HG02852 (cell line): Measurements from ENCODE around the gene BEST2.

Source experiments
- ATAC-seq: cut with Tn5 transposase; IDR thresholded peaks from one replicate; pipeline ENCODE4 v1.9.1; 2021; ENCODE audit warnings: mild to moderate bottlenecking, moderate library complexity; ENCODE audit not compliant: unreplicated experiment

Gene BEST2

DNA sequence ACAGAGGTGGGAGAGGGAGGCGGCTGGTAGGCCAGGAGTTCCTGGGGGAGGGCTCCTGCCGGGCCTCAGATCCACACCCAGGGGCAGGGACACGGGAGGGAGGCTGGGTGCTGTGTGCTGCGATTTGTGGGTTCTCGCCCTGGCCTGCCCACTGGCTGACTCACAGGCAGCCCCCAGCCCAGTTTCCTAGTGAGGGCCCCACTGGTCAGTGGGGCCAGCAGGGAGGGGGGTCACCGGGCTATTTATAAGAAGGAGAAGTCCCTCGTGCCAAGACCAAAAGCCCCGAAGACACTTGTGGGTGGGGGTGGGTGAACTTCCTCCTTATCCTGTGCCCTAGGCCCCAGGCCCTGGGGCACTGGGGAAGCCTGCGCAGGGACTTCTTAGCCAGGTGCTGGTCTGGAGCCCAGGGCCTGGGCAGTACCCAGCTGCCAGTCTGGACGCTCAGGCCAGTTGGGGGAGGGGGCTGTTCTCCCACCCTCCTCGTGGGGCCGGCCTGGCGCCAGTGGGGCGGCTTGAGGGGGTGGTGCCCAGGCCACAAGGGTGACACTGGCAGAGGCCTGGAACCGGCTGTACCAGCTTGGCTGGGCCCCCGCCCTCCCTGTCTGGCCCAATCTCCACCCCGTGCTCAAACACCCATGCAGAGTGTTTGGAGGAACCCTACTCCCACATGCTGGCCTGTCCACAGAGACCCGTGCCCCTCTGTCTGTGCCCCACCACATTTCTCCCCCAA lies 34.7 kb downstream of the BEST2 start:
- no peak for ATAC-seq

DNA sequence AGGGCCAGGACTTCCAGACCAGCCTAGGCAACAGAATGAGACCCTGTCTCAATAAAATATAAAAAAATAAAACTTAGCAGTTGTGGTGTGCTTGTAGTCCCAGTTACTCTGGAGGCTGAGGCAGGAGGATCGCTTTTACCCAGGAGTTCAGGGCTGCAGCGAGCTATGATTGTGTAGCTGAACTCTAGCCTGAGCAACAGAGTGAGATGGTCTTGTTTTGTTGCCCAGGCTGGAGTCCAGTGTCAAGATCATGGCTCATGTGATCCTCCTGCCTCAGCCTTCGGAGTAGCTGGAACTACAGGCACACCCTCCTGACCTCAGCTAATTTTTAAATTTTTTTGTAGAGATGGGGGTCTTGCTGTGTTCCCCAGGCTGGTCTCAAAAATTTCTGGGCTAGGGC lies 35.4 kb downstream of the BEST2 start:
- no peak for ATAC-seq

DNA sequence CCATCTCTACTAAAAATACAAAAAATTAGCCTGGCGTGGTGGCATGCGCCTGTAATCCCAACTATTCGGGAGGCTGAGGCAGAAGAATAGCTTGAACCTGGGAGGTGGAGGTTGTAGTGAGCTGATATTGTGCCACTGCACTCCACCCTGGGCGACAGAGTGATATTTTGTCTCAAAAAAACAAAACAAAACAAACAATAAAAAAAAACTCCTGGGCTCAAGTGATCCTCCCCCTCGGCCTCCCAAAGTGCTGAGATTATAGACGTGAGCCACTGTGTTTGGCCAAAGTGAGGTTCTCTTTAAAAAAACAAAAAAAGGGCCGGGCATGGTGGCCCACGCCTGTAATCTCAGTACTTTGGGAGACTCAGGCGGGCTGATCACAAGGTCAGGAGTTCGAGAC lies 35.9 kb downstream of the BEST2 start:
- ATAC-seq, result no peak

DNA sequence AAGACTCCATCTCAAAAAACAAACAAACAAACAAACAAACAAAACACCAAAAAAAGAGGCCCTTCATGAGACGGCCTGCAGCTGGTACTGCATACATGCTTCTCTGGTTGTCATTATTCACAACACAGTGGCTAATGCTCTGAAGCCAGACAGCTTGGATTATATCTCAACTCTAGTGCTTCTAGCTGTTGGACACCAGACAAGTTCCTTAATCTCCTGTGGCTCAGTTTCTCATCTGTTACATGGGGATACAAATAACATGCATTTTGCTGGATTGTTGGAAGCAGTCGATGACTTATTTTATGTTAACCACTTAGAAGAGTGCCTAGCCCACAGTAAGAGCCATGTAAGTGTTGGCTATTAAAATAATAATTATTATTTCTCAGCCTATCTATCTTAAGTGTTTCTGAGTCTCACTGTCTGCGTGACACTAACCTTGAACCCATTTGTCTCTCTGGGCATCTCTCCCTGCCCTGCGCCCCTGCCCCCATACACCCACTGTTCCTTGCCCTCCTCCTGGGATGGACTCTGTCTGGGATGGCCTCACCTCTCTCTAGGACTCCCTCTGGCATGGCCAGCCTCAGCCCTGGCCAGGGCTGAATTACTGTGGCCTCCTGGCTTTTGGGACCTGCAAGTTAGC lies 36.6 kb downstream of the BEST2 start:
- no peak for ATAC-seq

DNA sequence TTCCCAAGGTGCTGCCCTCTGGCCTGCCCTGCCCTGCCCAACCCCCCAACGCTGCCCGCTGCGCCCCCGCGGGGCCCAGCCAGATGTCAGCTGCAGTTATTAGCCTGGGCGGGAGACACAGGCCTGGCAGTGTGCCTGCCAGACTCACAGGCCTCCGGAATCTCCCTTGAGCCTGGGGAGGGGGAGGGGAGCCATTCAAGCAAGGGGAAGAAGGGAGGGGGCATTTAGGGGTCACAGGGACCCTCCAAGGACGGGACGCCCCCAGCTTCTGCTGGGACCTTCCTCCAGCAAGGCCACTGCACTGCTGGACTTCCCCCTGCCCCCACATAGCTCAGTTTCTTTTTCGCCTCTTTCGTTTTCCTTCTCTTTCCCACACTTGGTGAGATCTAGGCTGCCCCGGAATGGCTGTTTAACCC lies 37.1 kb downstream of the BEST2 start:
- ATAC-seq, result no peak

DNA sequence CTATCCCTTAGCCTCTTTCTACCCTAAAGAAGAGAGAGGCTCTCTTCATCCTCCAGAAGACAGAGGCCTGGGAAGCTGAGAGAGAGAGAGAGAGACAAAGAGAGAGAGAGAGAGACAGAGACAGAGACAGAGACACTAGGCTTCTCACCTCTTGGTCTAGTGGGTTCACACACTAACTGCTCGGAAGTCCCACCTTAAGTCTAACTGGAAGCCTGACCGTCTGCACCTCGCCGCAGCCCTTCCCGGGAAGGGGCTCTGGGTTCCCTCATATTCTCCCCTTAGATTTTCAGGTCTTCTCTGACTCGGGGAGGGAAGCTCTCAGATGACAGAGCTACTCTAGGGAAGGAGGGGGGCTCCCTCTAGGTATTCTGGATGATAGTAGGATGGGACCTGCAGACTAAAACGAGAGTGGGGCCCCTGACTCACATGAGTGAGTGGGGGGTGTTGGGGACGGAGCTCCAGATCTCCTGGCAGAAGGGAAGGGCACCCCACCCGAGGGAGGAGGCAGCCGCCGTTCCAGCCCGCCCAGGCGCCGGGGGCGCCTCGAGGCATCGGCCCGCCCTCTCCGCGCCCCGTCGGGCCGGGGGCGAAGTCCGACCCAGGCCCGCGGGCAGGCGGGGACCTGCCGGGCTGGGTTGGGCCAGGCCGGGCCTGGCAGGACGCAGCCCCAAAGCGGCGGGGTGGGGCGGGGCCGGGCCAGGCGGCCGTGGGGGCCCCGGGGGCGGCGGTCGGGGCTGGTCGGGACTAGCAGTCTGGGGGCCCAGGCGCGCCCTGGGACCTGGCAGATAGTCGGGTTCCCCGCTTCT lies 37.7 kb downstream of the BEST2 start:
- ATAC-seq, result no peak

DNA sequence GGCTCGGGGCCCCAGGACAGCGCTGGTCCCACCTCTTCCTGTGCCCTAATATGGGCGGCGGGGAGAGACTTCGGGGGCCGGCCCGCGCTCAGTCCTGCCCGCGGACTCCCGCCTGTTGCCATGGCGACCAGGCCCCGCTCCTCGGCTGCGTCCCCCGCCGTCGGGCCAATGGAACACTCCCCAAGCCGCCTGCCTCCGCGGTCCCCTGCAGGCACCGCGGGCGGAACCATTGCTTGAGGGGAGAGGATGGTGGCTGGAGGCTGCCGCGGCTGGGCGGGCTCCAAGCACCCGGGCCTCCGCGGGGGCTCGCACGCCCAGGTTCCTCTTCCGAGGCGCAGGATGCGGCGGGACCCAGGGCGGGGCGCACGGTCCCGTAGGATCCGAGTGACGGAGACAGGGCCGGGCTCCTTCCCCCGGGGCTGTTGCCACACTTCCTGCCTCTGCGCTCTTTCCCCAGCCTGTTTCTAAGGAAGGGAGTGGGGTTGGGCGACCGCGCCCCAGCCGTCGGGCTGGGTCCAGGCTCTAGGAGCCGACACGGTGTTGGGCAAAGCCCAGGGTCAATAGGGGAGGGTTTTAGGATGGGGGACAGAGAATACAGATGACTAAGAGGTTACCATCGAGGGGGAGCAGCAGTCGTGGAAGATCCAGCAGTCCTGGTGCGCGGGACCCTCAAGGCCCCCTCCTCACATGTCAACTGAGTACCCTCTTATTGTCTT lies 38.5 kb downstream of the BEST2 start:
- ATAC-seq, result peak; percentile 37

DNA sequence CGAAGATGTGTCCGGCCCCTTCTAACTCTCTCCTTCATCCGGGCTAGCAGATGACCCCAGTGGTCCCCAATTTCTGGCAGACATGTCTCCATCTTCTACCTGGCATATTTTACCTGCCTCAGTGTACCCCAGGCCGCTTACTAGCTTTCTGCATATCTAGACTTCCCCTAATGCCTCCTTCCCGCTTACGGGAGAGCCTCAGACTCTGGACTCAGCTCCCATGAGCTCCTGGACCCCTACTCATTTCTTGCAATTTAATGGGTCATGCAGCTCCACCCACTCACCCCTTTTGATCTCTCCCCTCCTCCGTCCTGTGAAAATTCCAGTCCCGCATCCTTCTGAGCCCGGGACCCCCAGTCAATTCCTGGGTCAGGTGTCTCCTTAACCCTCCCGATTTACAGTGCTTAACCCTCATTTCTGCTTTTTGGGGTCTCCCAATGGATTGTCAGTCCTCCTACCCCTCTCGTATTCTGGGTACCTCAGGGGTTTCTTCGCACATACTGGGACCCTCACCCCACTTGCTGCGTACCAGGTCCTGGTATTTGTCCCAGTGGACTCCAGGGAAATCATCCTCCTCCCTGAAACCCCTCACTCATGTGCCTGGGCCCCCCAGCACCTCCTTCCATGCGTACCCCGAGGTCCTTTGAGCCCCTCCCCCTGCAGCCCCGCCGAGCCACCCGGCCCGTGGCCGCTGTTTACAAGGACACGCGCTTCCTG lies 39.2 kb downstream of the BEST2 start:
- no peak for ATAC-seq

DNA sequence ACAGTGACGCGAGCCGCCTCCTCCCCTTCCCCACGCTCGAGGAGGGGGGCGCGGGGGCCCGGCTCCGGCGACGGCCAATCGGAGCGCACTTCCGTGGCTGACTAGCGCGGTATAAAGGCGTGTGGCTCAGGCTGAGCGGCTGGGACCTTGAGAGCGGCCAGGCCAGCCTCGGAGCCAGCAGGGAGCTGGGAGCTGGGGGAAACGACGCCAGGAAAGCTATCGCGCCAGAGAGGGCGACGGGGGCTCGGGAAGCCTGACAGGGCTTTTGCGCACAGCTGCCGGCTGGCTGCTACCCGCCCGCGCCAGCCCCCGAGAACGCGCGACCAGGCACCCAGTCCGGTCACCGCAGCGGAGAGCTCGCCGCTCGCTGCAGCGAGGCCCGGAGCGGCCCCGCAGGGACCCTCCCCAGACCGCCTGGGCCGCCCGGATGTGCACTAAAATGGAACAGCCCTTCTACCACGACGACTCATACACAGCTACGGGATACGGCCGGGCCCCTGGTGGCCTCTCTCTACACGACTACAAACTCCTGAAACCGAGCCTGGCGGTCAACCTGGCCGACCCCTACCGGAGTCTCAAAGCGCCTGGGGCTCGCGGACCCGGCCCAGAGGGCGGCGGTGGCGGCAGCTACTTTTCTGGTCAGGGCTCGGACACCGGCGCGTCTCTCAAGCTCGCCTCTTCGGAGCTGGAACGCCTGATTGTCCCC lies 39.9 kb downstream of the BEST2 start, which contains the start of gene JUNB:
TSS of gene JUNB (plus strand) at position 142 of the 706 bp plus-strand sequence. CDS start at position 428, 286 bp downstream.
- peak; percentile 33 for ATAC-seq

DNA sequence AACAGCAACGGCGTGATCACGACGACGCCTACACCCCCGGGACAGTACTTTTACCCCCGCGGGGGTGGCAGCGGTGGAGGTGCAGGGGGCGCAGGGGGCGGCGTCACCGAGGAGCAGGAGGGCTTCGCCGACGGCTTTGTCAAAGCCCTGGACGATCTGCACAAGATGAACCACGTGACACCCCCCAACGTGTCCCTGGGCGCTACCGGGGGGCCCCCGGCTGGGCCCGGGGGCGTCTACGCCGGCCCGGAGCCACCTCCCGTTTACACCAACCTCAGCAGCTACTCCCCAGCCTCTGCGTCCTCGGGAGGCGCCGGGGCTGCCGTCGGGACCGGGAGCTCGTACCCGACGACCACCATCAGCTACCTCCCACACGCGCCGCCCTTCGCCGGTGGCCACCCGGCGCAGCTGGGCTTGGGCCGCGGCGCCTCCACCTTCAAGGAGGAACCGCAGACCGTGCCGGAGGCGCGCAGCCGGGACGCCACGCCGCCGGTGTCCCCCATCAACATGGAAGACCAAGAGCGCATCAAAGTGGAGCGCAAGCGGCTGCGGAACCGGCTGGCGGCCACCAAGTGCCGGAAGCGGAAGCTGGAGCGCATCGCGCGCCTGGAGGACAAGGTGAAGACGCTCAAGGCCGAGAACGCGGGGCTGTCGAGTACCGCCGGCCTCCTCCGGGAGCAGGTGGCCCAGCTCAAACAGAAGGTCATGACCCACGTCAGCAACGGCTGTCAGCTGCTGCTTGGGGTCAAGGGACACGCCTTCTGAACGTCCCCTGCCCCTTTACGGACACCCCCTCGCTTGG lies 40.7 kb downstream of the BEST2 start:
- no peak for ATAC-seq

DNA sequence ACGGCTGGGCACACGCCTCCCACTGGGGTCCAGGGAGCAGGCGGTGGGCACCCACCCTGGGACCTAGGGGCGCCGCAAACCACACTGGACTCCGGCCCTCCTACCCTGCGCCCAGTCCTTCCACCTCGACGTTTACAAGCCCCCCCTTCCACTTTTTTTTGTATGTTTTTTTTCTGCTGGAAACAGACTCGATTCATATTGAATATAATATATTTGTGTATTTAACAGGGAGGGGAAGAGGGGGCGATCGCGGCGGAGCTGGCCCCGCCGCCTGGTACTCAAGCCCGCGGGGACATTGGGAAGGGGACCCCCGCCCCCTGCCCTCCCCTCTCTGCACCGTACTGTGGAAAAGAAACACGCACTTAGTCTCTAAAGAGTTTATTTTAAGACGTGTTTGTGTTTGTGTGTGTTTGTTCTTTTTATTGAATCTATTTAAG lies 41.3 kb downstream of the BEST2 start:
- ATAC-seq, result no peak

DNA sequence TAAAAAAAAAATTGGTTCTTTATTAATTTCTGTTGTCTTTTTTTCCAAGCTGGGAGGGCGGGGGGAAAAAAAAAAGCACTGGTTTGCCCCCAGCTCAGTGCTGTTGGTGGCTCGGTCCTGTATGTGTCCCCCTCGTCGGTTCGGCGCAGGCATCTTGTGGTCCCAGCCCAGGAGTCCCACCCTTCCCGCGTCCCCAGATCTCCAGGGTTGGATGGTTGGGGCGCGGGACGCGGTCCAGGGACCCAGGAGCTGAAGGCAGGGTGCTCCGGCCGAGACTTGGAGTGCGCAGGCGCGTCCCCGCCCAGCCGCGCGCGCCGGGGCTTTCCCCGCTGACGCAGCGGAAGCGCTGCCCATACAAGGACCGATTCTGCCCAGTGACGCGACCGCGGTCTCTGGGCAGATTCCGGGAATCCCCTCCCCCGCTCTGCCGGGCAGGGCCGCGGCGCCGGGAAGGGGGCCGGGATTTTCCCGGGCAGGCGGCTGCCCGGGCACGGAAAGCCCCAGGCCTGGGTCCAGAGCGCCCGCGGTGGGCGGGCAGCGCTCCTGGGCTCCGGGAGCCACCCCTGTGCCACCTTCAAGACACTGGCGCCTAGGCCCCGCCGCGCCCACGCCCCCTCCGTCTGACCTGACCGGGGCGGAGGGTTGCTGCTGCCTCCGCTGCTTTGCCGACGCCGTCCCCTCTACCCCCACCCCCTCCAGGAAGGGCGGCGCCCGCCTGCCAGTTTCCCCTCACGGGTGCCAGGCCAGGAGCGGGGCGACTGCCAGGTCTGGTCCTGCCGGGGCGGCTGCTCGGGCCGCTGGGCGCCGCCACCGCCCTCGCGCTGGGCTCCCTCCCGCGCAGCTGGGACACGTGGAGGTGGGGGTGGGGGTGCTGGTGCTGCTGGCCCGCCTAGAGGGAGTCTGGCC lies 42.0 kb downstream of the BEST2 start:
- peak; percentile 23 for ATAC-seq

DNA sequence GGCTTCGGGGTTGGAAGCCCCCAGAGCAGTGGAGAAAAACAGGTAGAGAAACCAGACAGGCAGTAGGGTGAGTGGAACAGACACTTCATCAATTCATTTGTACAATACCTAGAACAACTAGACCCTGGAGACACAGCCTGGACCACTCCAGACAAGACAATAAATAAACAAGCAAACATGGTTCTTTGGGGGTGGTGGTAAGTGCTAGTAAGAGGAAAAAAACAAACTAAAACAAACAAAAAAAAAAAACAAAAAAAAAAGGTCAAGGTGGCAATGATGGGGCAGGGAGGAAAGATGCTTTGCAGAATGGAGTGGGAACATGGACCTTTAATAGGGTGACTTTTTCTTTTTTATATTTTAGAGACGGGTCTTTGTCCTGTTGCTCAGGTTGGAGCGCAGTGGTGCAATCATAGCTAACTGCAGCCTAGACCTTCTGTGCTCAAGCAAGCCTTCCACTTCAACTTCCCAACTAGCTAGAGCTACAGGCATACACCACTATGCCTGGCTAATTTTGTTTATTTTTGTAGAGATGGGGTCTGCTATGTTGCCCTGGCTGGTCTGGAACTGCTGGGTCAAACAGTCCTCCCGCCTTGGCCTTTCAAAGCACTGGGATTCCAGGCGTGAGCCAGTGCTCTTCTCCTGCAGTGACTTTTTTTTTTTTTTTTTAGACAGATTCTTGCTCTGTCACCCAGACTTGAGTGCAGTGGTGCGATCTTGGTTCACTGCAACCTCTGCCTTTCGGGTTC lies 42.8 kb downstream of the BEST2 start:
- ATAC-seq, result no peak

DNA sequence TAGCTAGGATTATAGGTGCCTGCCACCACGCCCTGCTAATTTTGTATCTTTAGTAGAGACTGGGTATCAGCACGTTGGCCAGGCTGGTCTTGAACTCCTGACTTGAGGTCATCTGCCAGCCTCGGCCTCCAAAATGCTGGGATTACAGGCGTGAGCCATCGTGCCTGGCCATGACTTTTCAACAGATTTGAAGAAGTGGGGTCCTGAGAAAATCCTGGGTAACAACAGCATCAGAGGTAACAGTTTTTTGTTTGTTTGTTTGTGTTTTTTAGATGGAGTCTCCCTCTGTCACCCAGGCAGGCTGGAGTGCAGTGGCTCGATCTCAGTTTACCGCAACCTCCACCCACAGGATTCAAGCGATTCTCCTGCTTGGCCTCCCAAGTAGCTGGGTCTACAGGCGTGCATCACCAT lies 43.4 kb downstream of the BEST2 start:
- no peak for ATAC-seq

DNA sequence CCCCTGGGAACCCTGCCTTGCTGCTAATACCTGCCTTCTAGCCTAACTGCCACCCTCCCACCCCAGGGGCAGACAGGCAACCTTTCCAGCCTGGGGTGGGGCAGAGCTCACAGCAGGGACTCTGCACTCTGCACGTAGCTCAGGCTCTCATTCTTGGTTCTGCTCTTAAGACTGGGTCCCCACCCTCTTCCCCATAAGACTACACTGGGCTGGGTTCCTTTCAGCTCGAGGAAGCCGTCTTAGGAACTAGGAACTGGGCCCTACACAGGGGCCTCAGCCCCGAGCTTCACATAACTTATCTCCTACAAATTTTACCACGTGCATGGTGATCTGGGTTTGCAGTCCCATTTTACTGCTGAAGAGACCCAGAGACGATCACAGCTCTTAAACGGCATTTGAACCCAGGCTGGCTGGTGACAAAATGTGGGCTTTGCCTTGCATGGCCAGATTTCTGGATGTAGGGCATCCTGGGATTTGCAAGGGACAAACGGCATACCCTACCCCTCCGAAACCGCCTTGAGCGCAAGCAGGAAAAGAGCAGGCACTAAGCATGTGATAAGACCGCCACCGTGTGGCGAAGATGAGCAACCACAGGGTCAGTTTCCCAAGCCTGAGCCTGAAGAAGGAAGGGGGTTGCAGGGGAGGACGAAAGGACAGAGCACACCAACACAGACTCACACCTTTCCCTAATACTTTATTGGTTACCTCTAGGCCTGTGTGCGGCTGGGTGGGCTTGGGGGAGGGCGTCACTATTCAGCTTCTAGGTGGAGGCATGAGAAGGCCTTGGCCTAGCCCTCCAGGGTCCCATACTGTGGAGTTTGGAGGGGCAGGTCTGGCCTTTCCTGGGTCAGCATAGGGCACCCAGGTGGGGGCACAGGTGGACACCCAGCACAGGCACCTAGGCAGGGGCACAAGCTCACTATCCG lies 44.8 kb downstream of the BEST2 start:
- ATAC-seq, result no peak

DNA sequence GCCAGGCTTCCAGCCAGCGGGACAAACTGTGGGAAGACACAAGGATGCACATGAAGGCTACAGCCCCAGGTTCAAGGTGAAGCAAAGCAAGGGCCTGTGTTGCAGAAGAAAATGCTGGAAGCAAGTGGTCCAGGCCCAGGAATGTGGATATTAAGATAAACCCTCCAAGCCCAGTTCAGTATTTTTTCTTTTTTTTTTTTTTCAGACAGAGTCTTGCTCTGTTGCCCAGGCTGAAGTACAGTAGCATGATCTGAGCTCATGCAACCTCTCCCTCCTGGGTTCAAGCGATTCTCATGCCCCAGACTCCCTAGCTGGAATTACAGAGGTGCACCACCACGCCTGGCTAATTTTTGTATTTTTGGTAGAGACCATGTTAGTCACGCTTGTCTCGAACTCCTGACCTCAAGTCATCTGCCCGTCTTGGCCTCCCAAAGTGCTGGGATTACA lies 45.6 kb downstream of the BEST2 start:
- no peak for ATAC-seq
